ENCODE results near the gene RGS21.

Gene RGS21

DNA sequence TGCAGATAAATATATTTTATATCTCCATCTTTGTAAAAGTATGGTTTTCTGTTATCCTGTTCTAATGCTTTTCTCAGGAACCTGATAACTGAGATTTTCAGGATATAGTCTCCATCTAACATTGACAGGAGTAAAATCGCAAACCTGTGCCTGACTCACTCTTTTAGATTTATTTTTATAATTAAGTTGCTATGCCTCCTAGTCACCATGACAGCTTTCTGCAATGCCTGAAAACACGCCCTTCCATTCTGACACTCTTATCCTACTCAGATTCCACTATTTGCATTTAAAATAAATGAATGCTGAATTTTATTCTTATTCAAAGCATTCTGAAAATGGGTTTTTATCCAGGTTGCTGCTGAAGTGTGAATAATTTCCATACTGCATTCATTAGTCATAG is 62.8 kb downstream of the RGS21 start:
- DNase-seq = no peak

GRCh38 chr1:192382758-192383157 is 66.0 kb downstream of the RGS21 start:
- DNase-seq = no peak

- DNase-seq = no peak
Measured at GRCh38 chr1:192386051-192386650, 69.4 kb downstream of the RGS21 start.

- no peak for DNase-seq
Measured at GRCh38 chr1:192395211-192395610, 78.4 kb downstream of the RGS21 start.

DNA sequence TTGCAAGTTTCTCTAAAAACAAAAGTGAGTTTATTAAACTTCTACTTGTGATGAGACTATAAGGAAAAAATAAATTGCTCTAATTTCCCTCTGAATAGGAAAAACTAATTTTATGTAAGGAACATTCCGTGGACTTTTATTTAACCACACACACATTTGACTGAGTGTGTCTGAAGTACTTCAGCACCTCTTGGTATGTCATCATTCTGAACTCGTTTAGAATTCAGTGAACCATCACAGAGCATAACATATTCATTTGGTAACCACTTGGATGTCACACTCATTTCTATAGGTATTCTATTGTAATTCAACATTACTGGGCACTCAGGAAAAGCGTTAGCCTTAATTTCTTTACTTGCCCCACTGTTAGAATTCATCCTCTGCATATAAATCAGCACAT is 79.1 kb downstream of the RGS21 start:
- no peak for DNase-seq

DNA sequence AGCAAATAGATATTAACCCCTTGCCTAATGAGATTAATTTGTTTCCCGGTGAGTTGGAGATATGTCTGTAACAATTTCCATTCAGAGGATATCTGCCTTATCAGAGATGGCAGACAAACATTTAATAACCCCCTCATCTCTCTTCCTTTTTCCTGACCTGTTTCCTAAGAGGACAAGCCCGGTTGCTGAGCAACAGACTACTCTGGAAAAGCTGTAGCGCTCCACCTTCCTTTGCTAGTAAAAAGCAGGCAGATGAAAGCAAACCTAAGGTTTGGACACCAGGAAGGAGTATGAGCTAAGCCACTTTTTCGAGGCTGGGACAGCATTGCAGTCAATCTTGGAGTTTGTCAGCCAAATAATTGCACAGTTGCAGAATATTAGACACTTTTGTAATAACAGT is 82.4 kb downstream of the RGS21 start:
- DNase-seq = no peak

- DNase-seq = no peak
Measured at GRCh38 chr1:192401825-192402224, 85.0 kb downstream of the RGS21 start.

DNA sequence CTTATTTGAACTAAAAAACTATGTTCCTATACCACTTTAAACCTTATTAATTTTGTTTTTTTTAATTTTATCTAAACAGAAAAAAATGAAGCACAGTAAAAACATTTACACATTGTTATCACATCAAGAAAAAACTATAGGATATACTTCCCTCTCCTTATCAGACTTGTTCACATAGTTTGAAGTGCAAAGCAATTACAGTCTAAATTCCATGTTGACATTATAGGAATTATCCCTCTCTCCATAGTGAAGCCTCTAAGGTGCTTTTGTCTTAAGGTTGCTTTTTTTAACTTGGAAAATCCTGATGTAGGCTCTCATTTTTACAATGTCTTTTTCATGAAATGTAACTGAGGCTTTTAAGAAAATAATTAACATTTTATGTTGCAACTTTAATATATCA is 85.8 kb downstream of the RGS21 start:
- no peak for DNase-seq

DNA sequence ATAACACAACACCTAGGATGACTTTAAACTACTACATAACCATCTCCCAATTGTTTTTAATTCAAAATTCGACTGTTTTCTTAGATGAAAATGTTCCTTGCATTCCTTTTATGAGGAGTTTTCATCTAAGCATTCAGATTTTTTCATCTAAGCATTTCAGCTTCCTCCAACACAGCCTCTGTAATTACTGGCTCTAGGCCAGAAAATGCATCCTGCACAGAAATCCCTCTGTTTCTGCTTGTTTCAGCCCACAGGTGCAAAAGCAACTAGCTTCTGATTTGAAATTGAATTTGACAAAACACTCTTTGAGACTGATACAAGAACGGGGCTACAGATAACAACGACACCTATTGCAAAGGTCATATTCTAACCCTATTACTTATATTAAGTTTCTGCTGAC is 90.4 kb downstream of the RGS21 start:
- no peak for DNase-seq

All from NCI-H2081 treated with DMSO at 0.1 percent for 48 hours (cell line).